VCaP (cell line): ENCODE results near the gene RPS6KB1.
"Not testable (repeated sequence)": the region's sequence is repeated elsewhere in the genome, so short reads cannot be mapped to it uniquely, and the experiment has no call there.

ENCODE experiments used
- H3K27ac ChIP-seq: fragments of 450-650 bp; 2 replicates; pipeline ENCODE4 v1.5.1; 2017
- CTCF ChIP-seq: fragments of 450-650 bp; conservative IDR thresholded peaks from 2 replicates; pipeline ENCODE4 v1.5.1; 2017; ENCODE audit warnings: mild to moderate bottlenecking, moderate library complexity

Gene RPS6KB1

GRCh38 chr17:59941131-59941530 lies 48.2 kb downstream of the RPS6KB1 start:
- H3K27ac ChIP-seq, result no peak overlapping the region
- TF ChIP-seq CTCF, result no peak

DNA sequence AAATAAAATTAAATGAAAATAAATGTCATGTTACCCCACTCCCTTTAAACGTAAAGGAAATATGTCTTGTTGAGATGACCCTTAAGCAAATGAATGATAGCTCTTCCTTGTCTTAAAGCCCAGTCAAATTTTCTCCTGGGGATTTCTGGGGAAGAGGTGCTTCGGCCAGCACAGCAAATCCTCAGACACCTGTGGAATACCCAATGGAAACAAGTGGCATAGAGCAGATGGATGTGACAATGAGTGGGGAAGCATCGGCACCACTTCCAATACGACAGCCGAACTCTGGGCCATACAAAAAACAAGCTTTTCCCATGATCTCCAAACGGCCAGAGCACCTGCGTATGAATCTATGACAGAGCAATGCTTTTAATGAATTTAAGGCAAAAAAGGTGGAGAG lies 53.5 kb downstream of the RPS6KB1 start:
- H3K27ac ChIP-seq, result not testable (repeated sequence)

- H3K27ac ChIP-seq, result not testable (repeated sequence)
Observed at GRCh38 chr17:59947310-59947709, 54.4 kb downstream of the RPS6KB1 start.

GRCh38 chr17:59950049-59950448 lies 57.1 kb downstream of the RPS6KB1 start:
- H3K27ac ChIP-seq, result no peak overlapping the region
- no peak for TF ChIP-seq CTCF

DNA sequence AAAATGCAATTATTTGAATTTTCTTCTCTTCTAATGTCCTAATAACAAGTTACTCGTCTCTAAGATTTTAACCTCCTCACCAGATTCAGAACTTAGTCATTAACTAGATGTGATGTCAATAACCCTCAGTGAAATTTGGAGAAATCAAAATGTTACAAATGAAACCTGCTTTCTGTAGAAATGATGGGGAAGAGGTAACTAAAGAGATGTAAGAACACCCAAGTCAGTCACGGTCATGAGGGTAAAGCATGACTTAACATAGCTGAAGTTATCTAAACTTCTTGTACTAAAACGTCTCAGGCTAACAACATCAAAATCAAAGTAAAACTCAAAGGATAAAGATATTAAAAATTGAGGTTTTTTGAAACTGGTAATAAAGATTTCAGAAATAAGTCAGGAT lies 61.9 kb downstream of the RPS6KB1 start:
- TF ChIP-seq CTCF, result no peak
- no peak overlapping the region for H3K27ac ChIP-seq

GRCh38 chr17:59959574-59959973 lies 66.7 kb downstream of the RPS6KB1 start:
- not testable (repeated sequence) for H3K27ac ChIP-seq

- TF ChIP-seq CTCF, result no peak
- H3K27ac ChIP-seq, result peak overlapping the region; percentile 83; the same call in 1 of the 2 replicates
Observed at GRCh38 chr17:59962739-59963318, 69.9 kb downstream of the RPS6KB1 start.

DNA sequence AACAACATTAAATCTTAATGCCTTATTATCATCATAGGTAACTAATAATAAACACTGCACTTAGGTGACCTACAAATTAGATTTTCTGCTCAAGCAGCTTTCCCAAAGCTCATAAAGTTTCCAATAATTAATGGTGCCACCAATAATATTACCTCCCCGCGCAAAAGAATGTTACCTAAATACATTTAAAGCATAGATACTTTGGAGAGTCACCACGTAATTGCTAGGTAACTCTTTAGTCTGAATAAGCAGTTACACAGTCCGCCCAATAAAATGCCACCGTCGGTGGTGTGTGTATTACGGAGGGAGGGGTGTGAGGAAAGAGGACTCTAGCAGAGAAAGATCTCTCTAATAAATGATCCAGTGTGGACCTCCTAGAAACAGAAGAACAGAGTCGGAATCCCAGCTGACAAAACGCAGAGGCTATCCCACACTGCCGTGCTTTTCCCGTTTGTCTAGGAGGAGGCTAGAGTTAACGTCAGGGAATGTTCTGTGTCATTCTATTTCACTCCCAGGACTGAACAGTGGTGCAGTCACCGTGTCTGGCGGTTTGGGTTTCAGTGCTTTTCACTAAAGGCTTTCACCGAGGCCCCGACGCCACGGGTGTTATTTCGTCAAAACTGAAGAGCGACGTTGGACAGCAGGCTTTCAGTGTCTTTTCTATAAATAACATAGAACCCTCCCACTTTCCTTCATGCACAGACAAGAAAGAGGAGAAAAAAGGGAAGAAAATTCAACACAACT lies 71.0 kb downstream of the RPS6KB1 start:
- no peak for TF ChIP-seq CTCF
- H3K27ac ChIP-seq, result peak overlapping the region; percentile 83

DNA sequence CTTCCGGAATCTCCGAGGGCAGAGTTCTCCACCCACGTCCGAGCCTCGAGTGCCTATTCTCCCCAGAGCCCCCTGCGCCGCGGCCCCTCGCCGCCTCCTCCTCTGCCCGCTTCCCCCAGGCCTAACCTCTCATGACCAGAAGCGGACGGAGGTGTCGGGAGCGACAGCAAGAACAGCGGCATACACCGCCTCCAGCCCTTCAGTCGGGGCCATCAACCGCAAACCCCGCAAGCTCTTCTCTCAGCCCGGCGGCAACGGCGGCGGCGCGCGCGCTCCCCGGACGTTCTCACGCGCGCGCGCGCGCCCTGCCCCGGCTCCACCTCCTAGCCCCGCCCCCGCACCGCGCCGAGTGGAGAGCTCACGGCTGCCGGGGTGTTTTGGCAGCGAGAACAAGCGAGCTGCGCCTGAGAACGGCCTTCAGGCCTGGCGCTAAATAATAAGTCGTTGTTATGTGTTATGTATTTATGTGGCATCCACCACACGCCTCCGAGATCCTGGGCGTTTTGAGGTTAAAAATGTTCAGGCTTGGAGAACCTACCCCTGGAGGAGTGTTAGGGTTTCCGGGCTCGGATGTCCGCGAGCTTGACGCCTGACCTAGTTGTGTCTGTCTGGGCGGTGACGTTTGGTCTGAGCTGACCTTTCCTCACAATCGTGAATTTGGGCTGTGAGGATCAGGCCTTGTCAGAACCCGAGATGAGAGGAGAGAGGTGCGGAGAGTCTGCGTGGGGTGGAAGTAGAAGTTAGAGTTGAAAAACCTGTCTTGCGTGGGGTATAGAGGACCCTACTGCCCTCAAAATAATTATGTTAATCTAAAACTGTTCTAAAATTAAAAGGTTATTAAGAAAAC lies 71.8 kb downstream of the RPS6KB1 start, which contains the start of gene RNFT1:
Gene RNFT1 (minus strand): TSS at position 259 of the 847 bp plus-strand sequence. CDS start 77 bp downstream, at position 182.
- no peak for TF ChIP-seq CTCF
- H3K27ac ChIP-seq, result peak within 1 kb of the TSS; percentile 83

DNA sequence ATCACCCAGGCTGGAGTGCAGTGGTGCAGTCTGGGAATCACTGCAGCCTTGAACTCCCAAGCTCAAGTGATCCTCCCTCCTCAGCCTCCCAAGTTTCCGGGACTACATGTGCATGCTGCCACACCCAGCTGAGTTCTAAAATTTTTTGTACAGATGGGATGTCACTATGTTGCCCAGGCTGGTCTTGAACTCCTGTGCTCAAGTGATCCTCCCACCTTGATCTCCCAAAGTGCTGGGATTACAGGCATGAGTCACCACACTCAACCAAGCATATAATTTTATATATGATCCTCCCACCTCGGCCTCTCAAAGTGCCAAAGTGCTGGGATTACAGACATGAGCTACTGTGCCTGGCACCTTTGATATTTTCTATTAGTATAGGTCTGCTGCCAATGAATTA lies 78.8 kb downstream of the RPS6KB1 start:
- H3K27ac ChIP-seq, result not testable (repeated sequence)
